Kidney (tissue), 14 donors: ENCODE data around the gene DVL2. TPM values are rescaled to one million over a fixed set of nuclear protein-coding genes. Genes with fewer than 3 reads are reported as not detected.

ENCODE experiments used
- DNase-seq, 5 donors: peaks; one replicate each; pipeline ENCODE4 v3.0.0-alpha.2; 2013 to 2020
- FAIRE-seq: peaks from 2 replicates; lab custom pipeline; 2012; peaks lifted over from hg19 to GRCh38; lab: Jason Lieb, UNC
- H3K27ac ChIP-seq, 2 donors: one replicate each; pipeline ENCODE4 v1.7.0; 2013; ENCODE audit warnings: low read depth in 2 of 2, low read length in 2 of 2, inconsistent platforms in 1 of 2
- H3K27me3 ChIP-seq: one replicate; pipeline ENCODE4 v1.7.1; 2013; ENCODE audit warnings: low read length, inconsistent platforms; ENCODE audit not compliant: control insufficient read depth, insufficient read depth
- H3K36me3 ChIP-seq, 3 donors: one replicate each; pipeline versions ENCODE4 v1.7.0 to v1.7.1; 2013; ENCODE audit warnings: low read length in 3 of 3, control low read depth in 1 of 3, inconsistent platforms in 1 of 3; ENCODE audit not compliant: insufficient read depth in 3 of 3, control insufficient read depth in 2 of 3
- H3K4me1 ChIP-seq, 3 donors: one replicate each; pipeline versions ENCODE4 v1.7.0 to v1.7.1; 2013; ENCODE audit warnings: low read length in 3 of 3, inconsistent platforms in 1 of 3, low read depth in 1 of 3; ENCODE audit not compliant: control insufficient read depth in 2 of 3, insufficient read depth in 2 of 3
- H3K4me3 ChIP-seq, 3 donors: one replicate each; pipeline versions ENCODE4 v1.7.0 to v1.8.1; 2013; ENCODE audit warnings: low read length in 3 of 3, control low read depth in 1 of 3, inconsistent platforms in 1 of 3
- H3K9ac ChIP-seq, 3 donors: one replicate each; pipeline versions ENCODE4 v1.7.0 to v1.7.1; 2013; ENCODE audit warnings: low read length in 3 of 3, control low read depth in 1 of 3, inconsistent platforms in 1 of 3
- H3K9me3 ChIP-seq, 3 donors: one replicate each; pipeline versions ENCODE4 v1.7.0 to v1.7.1; 2013; ENCODE audit warnings: low read length in 3 of 3, control low read depth in 1 of 3, inconsistent platforms in 1 of 3; ENCODE audit not compliant: control insufficient read depth in 2 of 3, insufficient read depth in 1 of 3
- CTCF ChIP-seq: IDR thresholded peaks from 3 replicates; pipeline ENCODE4 v1.5.1; 2012; ENCODE audit warnings: mild to moderate bottlenecking, moderate library complexity, borderline replicate concordance; ENCODE audit not compliant: insufficient read depth; ENCODE audit errors: extremely low read depth
- intact Hi-C: fragments of 100-400 bp; cut with DNase I; formaldehyde crosslinking; loops from one replicate; pipeline ENCODE4 v1.11.1; 2022
- polyA plus RNA-seq: library from polyadenylated mRNA; stranded (reverse); fragments of 350-450 nt; fragmentation: Illumina TruSeq; extraction: RNeasy Lipid Tissue Mini Kit (QIAGEN cat#74804); gene quantifications from one replicate; pipeline ENCODE4 v1.2.3, GENCODE V29; 2014; ENCODE audit warnings: low read depth, low replicate concordance; ENCODE audit not compliant: insufficient read depth
- total RNA-seq: library from RNA; stranded (reverse); fragmentation: NEBNext Ultra II Directional; extraction: Animal tissue kit (Norgen Biotek cat#: 25700); gene quantifications from one replicate; pipeline ENCODE4 v1.2.1, GENCODE V29; 2021
- donor health status: control.
- donor health status: control.
- donor health status: control.
- donor health status: control.
- donor health status: control.
- donor health status: DM: yes; HTN: yes; CAD: no.
- donor health status: Normal renal cell carcinoma (clear cell type).

Gene DVL2
- total and polyA plus RNA-seq, 2 donors from 2014 or later, result 18.0 to 35.8 TPM

- peaks cover 10 to 31% (median 20%) of the 10 kb centered on the region in 3 donors for H3K4me1 ChIP-seq
- H3K27me3 ChIP-seq, result no peaks in the 10 kb centered on the region
- no peaks in the 10 kb centered on the region for H3K9me3 ChIP-seq
- intact Hi-C loops, result no loop called here
- H3K36me3 ChIP-seq, result peaks cover 7 to 24% (median 14%) of the 10 kb centered on the region in 3 donors
- peak overlapping the region in 1 of 3 donors; percentile 89 for H3K9ac ChIP-seq
- H3K27ac ChIP-seq, result peak overlapping the region in 1 of 2 donors; percentile 97
- TF ChIP-seq CTCF, result no peak
- FAIRE-seq (no peak), DNase-seq (no peak)
- H3K4me3 ChIP-seq, result peak overlapping the region; percentile 35 to 99 (median 86)
These were observed 6.1 kb upstream of the DVL2 start for GRCh38 chr17:7240375-7240774.

- peak; percentile 84 for FAIRE-seq
- no peak for TF ChIP-seq CTCF
- H3K4me1 ChIP-seq, result peaks cover 10 to 39% (median 20%) of the 10 kb centered on the region in 3 donors
These were observed 5.0 kb upstream of the DVL2 start, which contains the start of gene PHF23 for GRCh38 chr17:7239091-7240027. Gene PHF23 (minus strand): TSS chr17:7239457. CDS start chr17:7239279, 178 bp downstream.

GRCh38 chr17:7238420-7239090 lies 4.2 kb upstream of the DVL2 start:
- FAIRE-seq (no peak), DNase-seq (peak in 4 of 5 donors; percentile 41 to 85 (median 72))
- Histone ChIP-seq H3K27ac (peak overlapping the region; percentile 93 to 95), H3K9me3 (no peaks in the 10 kb centered on the region), H3K4me1 (peaks cover 10 to 39% (median 20%) of the 10 kb centered on the region in 3 donors), H3K27me3 (no peaks in the 10 kb centered on the region), H3K9ac (peak overlapping the region; percentile 42 to 97 (median 96)), H3K4me3 (peak overlapping the region; percentile 80 to 89 (median 88)), H3K36me3 (peaks cover 7 to 26% (median 13%) of the 10 kb centered on the region in 3 donors)
- intact Hi-C loops, result no loop called here
- no peak for TF ChIP-seq CTCF

More at GRCh38 chr17:7239091-7240027, 5.0 kb upstream of the DVL2 start, which contains the start of gene PHF23:
- H3K9ac ChIP-seq, result peak within 1 kb of the TSS; percentile 42 to 97 (median 96)
- no peaks in the 10 kb centered on the region for H3K9me3 ChIP-seq
- no peaks in the 10 kb centered on the region for H3K27me3 ChIP-seq
- intact Hi-C loops, result no loop called here
- H3K36me3 ChIP-seq, result peaks cover 7 to 26% (median 13%) of the 10 kb centered on the region in 3 donors
- peak within 1 kb of the TSS; percentile 80 to 89 (median 88) for H3K4me3 ChIP-seq
- peak within 1 kb of the TSS; percentile 93 to 95 for H3K27ac ChIP-seq
- DNase-seq, result peak; percentile 100
